ENCODE results near the gene ETV3.

ETV3 gene

GRCh38 chr1:157106813-157107189, 31.4 kb downstream of the ETV3 start:
- no peak overlapping the region for H3K4me3 ChIP-seq (ENCODE audit: low read depth, low read length)
- DNase-seq (ENCODE audit: low read depth), result no peak

GRCh38 chr1:157105988-157106812, 32.0 kb downstream of the ETV3 start:
- H3K4me3 ChIP-seq (ENCODE audit: low read depth, low read length), result no peak overlapping the region
- TF ChIP-seq MYC (IDR thresholded peaks at IDR 0.05; ENCODE audit: low read depth, low read length) (no peak), POLR2A (IDR thresholded peaks at IDR 0.05; ENCODE audit: extremely low read depth, insufficient read length) (no peak)
- TF ChIP-seq, protein P1, sequence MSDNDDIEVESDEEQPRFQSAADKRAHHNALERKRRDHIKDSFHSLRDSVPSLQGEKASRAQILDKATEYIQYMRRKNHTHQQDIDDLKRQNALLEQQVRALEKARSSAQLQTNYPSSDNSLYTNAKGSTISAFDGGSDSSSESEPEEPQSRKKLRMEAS (IDR thresholded peaks at IDR 0.05; ENCODE audit: low read depth, low read length), result no peak
- TF ChIP-seq, protein P2, sequence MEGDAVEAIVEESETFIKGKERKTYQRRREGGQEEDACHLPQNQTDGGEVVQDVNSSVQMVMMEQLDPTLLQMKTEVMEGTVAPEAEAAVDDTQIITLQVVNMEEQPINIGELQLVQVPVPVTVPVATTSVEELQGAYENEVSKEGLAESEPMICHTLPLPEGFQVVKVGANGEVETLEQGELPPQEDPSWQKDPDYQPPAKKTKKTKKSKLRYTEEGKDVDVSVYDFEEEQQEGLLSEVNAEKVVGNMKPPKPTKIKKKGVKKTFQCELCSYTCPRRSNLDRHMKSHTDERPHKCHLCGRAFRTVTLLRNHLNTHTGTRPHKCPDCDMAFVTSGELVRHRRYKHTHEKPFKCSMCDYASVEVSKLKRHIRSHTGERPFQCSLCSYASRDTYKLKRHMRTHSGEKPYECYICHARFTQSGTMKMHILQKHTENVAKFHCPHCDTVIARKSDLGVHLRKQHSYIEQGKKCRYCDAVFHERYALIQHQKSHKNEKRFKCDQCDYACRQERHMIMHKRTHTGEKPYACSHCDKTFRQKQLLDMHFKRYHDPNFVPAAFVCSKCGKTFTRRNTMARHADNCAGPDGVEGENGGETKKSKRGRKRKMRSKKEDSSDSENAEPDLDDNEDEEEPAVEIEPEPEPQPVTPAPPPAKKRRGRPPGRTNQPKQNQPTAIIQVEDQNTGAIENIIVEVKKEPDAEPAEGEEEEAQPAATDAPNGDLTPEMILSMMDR (IDR thresholded peaks at IDR 0.05; ENCODE audit: low read depth, low read length), result no peak
- DNase-seq (ENCODE audit: low read depth), result peak; percentile 66

More at GRCh38 chr1:157106813-157107189, 31.4 kb downstream of the ETV3 start:
- TF ChIP-seq, protein P1 (IDR thresholded peaks at IDR 0.05; ENCODE audit: low read depth, low read length), result no peak
- TF ChIP-seq POLR2A (IDR thresholded peaks at IDR 0.05; ENCODE audit: extremely low read depth, insufficient read length) (no peak), MYC (IDR thresholded peaks at IDR 0.05; ENCODE audit: low read depth, low read length) (no peak)
- TF ChIP-seq, protein P2 (IDR thresholded peaks at IDR 0.05; ENCODE audit: low read depth, low read length), result no peak

GRCh38 chr1:157105298-157105987, 32.8 kb downstream of the ETV3 start:
- TF ChIP-seq, protein P1 (IDR thresholded peaks at IDR 0.05; ENCODE audit: low read depth, low read length), result no peak
- no peak for TF ChIP-seq MYC (IDR thresholded peaks at IDR 0.05; ENCODE audit: low read depth, low read length)
- no peak for TF ChIP-seq POLR2A (IDR thresholded peaks at IDR 0.05; ENCODE audit: extremely low read depth, insufficient read length)
- TF ChIP-seq, protein P2 (IDR thresholded peaks at IDR 0.05; ENCODE audit: low read depth, low read length), result no peak
- no peak for DNase-seq (ENCODE audit: low read depth)
- no peak overlapping the region for H3K4me3 ChIP-seq (ENCODE audit: low read depth, low read length)

DNA sequence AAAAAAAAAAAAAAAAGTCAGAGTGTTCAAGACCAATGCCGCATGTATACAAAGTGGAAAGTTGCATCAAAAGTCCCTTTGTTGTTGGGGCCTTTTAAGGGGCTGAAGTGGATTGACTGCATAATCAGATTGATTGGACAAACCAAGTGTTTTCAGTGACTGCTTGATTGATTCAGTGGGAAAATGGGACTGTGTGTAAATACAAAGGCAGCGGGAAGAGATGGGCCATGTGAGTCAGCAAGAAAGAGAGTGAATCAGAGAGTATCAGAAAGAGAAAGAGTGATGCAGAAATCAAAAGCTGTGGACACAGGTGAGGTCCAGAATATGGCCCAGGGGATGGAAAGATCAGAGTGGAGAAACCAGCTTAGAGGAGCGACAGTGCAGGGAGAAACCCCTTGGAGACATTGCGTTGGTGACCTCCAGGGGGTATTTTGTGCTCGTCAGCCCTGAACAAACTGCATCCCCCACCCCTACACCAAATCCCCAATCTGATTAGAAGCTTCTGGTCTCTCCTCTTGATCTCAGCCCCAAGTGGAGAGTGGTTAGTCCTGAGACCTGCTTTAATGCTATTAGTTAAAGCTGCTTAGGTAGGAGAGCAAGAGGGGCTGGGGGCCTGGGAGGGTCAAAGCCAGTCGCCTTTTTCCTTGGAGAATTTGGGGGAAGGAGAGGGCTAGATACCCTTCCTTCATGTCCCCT, 33.4 kb downstream of the ETV3 start:
- TF ChIP-seq, protein P2 (IDR thresholded peaks at IDR 0.05; ENCODE audit: low read depth, low read length), result no peak
- TF ChIP-seq POLR2A (IDR thresholded peaks at IDR 0.05; ENCODE audit: extremely low read depth, insufficient read length), result no peak
- TF ChIP-seq MYC (IDR thresholded peaks at IDR 0.05; ENCODE audit: low read depth, low read length), result no peak
- TF ChIP-seq, protein P1 (IDR thresholded peaks at IDR 0.05; ENCODE audit: low read depth, low read length), result no peak
- no peak overlapping the region for H3K4me3 ChIP-seq (ENCODE audit: low read depth, low read length)
- no peak for DNase-seq (ENCODE audit: low read depth)

GRCh38 chr1:157103268-157103667, 34.9 kb downstream of the ETV3 start:
- DNase-seq (ENCODE audit: low read depth), result no peak
- no peak overlapping the region for H3K4me3 ChIP-seq (ENCODE audit: low read depth, low read length)

More at GRCh38 chr1:157103268-157103667, 34.9 kb downstream of the ETV3 start:
- TF ChIP-seq, protein P1 (IDR thresholded peaks at IDR 0.05; ENCODE audit: low read depth, low read length), result no peak
- TF ChIP-seq, protein P2 (IDR thresholded peaks at IDR 0.05; ENCODE audit: low read depth, low read length), result no peak
- no peak for TF ChIP-seq POLR2A (IDR thresholded peaks at IDR 0.05; ENCODE audit: extremely low read depth, insufficient read length)
- TF ChIP-seq MYC (IDR thresholded peaks at IDR 0.05; ENCODE audit: low read depth, low read length), result no peak

Measured in NB4 (cell line).